Measurements from ENCODE around the gene KCNMA1. TPM values are rescaled to one million over a fixed set of nuclear protein-coding genes. Genes with fewer than 3 reads are reported as not detected.
A peak's percentile ranks its signal among the peaks of the same experiment; 100 is the strongest.

The KCNMA1 gene
- total RNA-seq, 1 experiment from 2014 or later, result 23.3 TPM

GRCh38 chr10:77561991-77562390 is 75.6 kb downstream of the KCNMA1 start:
- DNase-seq (ENCODE audit: low read depth), result no peak

- no peak for DNase-seq (ENCODE audit: low read depth)
Measured at GRCh38 chr10:77560471-77560870, 77.1 kb downstream of the KCNMA1 start.

GRCh38 chr10:77560052-77560451 is 77.6 kb downstream of the KCNMA1 start:
- no peak for DNase-seq (ENCODE audit: low read depth)

DNA sequence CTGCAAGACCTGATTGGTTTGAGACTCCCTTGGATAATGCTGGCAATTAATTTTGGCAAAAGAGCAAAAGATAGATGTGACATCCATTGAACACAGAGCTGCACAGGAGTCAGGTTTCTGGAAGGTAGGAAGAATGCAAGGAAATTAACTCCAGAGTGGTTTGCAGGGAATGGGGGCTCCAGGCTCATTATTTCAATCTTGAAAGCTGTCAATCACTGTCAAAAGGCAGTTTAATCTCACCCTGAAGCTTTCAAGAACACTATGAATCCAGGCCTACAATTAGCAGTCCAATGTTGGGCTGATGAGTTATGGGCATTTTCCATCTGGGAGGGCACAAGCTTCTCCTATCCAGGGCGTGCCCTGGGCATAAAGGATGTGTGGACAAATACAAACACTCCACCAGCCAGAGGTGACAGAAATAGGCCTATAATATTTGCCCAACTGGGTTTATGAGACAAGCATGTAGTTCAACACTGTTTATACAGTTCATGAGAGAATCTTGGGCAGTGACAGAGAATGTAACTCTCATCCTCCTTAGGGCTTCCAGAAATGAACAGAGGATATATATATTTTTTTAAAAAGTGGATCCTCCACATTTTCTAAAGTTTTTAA is 80.5 kb downstream of the KCNMA1 start:
- no peak for DNase-seq (ENCODE audit: low read depth)

- no peak for DNase-seq (ENCODE audit: low read depth)
Measured at GRCh38 chr10:77555591-77556212, 81.9 kb downstream of the KCNMA1 start.

DNA sequence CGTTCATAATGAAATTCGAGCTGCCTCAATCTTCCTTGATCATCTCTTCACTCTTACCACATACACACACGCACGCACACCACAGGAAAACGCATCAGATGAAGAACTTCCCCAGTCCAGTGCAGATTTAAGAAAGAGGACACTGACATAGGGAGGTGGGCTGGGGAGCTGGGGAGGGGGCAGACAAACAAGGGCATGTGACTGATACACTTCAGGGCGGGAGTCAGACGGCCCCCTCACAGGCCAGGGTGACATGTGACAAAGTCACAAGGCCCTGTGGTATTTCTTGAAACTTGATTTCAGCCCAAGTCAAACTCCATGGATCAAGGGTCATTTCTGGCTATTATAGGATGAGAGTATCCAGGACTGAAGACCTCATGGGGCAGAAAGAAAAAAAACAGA is 82.6 kb downstream of the KCNMA1 start:
- DNase-seq (ENCODE audit: low read depth), result peak; percentile 48

DNA sequence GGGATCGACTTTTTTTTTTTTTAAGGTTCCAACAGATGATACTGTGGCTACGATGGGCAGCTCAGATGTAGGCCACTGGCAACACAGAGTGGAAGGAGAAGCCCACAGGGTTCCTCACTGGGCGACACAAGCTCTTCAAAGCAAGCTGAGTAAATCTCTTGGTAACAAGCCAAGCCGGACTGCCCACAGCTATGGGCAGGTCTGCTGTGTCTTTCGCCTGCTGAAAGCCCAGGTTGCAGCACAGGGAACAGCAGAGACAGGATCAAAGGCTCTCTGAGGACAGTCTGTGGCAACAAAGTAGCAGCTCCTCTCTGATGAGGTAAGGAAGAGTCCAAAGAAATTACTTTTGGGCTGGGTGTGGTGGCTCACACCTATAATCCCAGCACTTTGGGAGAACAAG is 83.6 kb downstream of the KCNMA1 start:
- peak; percentile 82 for DNase-seq (ENCODE audit: low read depth)

DNA sequence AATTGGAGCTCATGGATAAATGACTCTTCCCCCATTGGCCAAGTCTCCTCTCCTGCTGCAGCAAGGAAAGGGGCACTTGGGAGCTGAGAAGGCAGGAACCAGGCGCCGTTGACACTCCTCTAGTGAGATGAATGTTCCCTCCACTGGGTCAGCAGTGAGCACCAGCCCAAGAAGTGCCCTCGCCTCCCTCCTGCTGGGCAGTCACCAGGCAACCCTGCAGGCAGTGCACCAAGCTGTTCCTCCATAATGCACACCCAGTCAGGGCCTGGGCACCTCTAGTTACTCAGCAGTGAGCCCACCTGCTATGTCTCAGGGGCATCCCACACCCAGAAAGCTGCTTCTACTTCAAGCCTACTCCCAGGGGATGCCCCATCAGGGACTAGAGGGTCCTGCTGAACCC is 84.3 kb downstream of the KCNMA1 start:
- no peak for DNase-seq (ENCODE audit: low read depth)

DNA sequence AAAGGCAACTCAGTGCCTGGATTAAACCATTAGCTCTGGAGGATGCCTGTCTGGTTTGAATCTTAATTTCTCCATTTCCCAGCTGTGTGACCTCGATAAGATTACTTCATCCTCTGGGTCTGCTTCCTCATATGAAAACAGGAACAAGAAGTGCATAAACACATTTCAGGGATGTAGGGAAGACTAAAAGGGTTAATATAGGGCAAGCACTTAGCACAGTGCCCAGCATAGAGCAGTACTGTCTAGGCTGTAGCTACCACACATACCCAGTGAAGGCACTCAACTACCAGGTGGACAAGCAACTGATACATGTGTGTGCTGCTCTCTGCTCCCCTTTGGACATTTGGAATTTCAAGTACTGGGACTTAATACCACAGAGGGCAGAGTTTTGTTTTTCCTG is 85.4 kb downstream of the KCNMA1 start:
- DNase-seq (ENCODE audit: low read depth), result no peak

- no peak for DNase-seq (ENCODE audit: low read depth)
Measured at GRCh38 chr10:77550378-77550777, 87.2 kb downstream of the KCNMA1 start.

DNA sequence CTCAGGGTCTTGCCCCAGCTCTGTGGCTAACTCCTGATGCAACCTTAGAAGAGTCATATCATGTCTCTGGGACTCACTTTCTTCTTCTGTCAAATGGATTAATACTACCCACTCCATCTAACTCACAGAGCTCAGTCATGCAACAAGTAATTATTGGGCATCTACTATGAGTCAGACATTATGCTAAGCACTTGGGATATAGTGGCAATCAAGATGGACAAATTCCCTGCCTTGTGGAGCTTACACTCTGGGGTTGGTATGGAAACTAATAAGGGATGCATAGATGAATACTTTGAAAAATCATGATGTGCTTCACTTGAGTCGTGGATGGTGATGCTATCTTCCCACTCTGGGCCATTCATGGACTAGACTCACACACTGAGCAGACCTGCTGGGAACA is 88.9 kb downstream of the KCNMA1 start:
- peak; percentile 55 for DNase-seq (ENCODE audit: low read depth)

DNA sequence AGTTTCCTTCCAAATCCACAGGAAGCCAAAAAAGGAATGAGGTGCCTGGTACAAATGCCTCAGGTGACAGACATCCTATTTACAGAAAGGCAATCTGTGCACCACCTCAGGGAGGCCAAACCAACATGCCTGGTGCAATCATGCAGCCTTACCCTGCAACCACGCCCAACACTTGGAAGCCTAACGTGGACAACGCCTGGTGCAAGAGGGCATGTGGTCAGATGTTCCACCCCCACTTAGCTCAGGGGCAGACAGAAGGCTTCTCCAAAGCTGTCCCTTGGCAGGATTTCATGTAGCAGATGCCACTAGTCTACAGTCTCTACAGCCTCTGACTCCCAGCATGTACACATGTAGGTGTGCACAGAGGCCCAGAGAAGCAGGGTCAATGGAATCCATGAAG is 89.5 kb downstream of the KCNMA1 start:
- peak; percentile 27 for DNase-seq (ENCODE audit: low read depth)

DNA sequence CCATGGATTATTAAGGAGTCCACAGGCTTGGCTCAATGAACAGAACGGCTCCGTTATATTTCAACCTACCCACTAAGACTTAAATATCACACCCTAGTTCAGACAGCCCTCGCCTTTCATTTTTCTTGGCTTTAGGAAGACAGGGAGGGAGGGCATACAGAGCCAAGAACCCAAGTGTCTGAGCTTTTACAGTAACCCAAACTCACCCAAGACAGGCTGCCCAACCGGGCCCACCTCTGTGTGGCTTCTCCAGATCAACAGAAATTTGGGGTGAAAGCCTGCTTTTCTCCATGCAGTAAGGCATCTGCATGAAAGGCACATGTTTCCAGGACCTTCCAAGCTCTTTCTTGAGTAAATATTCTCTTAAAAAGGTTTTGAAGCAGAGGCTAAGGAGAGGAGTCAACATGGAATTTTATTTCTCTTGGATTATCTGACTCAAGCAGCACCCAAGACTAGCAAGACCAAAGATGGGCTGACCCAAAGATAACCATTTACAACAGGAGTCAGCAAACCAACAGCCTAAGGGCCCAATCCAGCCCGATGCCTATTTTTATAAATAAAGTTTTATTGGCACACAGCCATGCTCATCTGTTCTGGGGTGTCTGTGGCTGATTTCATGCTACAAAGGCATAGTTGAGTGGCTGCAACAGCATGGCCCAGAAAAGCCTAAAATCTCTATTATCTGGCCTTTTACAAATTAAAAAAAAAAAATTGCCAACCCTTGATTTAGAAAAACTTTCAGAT is 90.1 kb downstream of the KCNMA1 start:
- DNase-seq (ENCODE audit: low read depth), result peak; percentile 26

- DNase-seq (ENCODE audit: low read depth), result no peak
Measured at GRCh38 chr10:77546042-77546441, 91.6 kb downstream of the KCNMA1 start.

- DNase-seq (ENCODE audit: low read depth), result no peak
Measured at GRCh38 chr10:77545585-77545984, 92.0 kb downstream of the KCNMA1 start.

GRCh38 chr10:77544617-77545016 is 93.0 kb downstream of the KCNMA1 start:
- DNase-seq (ENCODE audit: low read depth), result no peak

DNA sequence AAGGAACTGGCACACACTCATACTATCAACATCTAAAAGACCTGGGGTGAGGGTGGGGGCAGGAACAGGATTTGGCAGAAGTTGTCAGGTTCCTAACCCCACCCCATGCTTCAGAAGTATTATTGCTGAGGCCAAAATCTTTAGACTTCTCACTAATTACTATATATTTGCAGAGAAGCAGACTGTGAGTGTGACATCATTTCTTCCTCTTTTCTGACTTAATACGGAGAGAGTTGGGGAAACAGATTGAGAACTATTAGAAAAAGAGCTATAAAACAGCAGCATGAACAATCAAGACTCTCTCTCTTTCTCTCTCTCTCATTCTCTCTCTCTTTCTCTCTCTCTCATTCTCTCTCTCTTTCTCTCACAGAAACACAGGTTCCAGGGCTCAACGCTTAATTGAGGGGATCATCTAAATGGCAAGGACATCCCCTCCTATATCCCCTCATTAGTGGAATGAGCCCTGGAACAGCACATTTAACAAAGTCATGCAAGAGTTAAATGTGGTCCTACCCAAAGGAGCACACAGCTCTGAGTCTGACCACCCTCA is 94.8 kb downstream of the KCNMA1 start:
- no peak for DNase-seq (ENCODE audit: low read depth)

GRCh38 chr10:77541944-77542343 is 95.7 kb downstream of the KCNMA1 start:
- no peak for DNase-seq (ENCODE audit: low read depth)

- no peak for DNase-seq (ENCODE audit: low read depth)
Measured at GRCh38 chr10:77541247-77541646, 96.4 kb downstream of the KCNMA1 start.

DNA sequence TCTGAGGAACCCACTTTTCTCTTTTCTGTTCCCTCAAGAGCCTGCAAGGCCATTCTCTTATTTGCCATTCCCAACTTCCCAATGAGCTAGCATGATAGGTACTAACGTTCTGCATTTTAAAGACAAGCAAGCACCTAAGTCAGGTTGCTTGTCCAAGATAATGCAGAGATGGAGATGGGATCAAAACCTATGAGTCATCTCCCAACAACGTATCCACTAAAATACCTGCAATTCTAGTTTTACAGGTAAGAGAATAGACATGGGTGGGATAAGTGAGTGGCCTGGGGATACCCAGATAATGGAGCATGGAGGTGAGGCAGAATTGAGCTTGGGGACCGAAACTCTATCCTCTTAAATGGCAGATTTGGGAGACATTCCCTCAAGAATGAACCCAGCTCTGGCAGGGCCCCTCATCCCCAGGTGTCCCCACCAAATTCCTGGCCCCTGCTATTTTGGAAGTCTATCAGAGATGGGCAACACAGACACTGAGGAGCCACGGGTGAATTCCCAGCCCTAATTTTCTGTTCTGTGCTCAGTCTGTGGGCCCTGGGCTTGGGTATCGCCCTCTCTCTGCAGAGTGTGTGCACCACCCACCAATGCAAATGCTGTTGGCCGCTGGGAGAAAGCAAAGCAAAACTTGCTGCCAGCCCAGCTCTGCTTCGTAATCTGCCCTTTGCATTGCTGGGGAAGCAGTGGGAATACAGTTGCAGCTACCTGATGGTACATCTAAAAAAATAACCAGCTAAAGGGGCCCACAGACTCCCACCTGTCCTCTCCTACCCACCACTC is 98.3 kb downstream of the KCNMA1 start:
- no peak for DNase-seq (ENCODE audit: low read depth)

- no peak for DNase-seq (ENCODE audit: low read depth)
Measured at GRCh38 chr10:77537720-77538373, 99.8 kb downstream of the KCNMA1 start.

GRCh38 chr10:77537071-77537470 is 100.5 kb downstream of the KCNMA1 start:
- peak; percentile 37 for DNase-seq (ENCODE audit: low read depth)
